GM12865 (cell line): ENCODE data around the gene IAH1.

Experiments used
- DNase-seq: peaks from one replicate; pipeline ENCODE4 v3.0.0; 2010; ENCODE audit warnings: low read depth
- H3K4me3 ChIP-seq: 2 replicates; pipeline ENCODE4 v1.5.1; 2011; ENCODE audit warnings: mild to moderate bottlenecking, low read depth, low read length, control low read depth
- CTCF ChIP-seq: IDR thresholded peaks from 2 replicates; pipeline ENCODE4 v1.5.1; 2011; ENCODE audit warnings: low read length, control low read depth, low read depth, inconsistent platforms; ENCODE audit not compliant: insufficient read depth; ENCODE audit errors: missing control alignments

Gene IAH1

GRCh38 chr2:9473308-9473984, 905 bp upstream of the IAH1 start:
- peak overlapping the region; percentile 93 for H3K4me3 ChIP-seq
- DNase-seq: peak; percentile 47
- peak; percentile 12 for TF ChIP-seq CTCF

GRCh38 chr2:9473985-9474360, 378 bp upstream of the IAH1 start:
- DNase-seq: peak; percentile 72
- no peak for TF ChIP-seq CTCF
- H3K4me3 ChIP-seq: peak overlapping the region; percentile 93

GRCh38 chr2:9477914-9478313, 3.6 kb downstream of the IAH1 start:
- no peak overlapping the region for H3K4me3 ChIP-seq
- no peak for DNase-seq
- TF ChIP-seq CTCF: no peak

- no peak overlapping the region for H3K4me3 ChIP-seq
- no peak for TF ChIP-seq CTCF
- DNase-seq: no peak
Observed at GRCh38 chr2:9478526-9478925, 4.2 kb downstream of the IAH1 start.

- H3K4me3 ChIP-seq: no peak overlapping the region
- TF ChIP-seq CTCF: no peak
- DNase-seq: no peak
Observed at GRCh38 chr2:9480157-9480556, 5.8 kb downstream of the IAH1 start.

GRCh38 chr2:9483107-9483506, 8.8 kb downstream of the IAH1 start:
- H3K4me3 ChIP-seq: no peak overlapping the region
- TF ChIP-seq CTCF: no peak
- no peak for DNase-seq

- no peak for TF ChIP-seq CTCF
- DNase-seq: no peak
- no peak overlapping the region for H3K4me3 ChIP-seq
Observed at GRCh38 chr2:9484533-9484932, 10.2 kb downstream of the IAH1 start.
